Posterior vena cava (tissue), 2 donors: Measurements from ENCODE around the gene SFR1. TPM values are rescaled to one million over a fixed set of nuclear protein-coding genes. Genes with fewer than 3 reads are reported as not detected.
"Not testable (repeated sequence)": the region's sequence is repeated elsewhere in the genome, so short reads cannot be mapped to it uniquely, and the experiment has no call there.

Experiments used
- DNase-seq: peaks from one replicate; pipeline ENCODE4 v3.0.0-alpha.2; 2020; ENCODE audit warnings: low spot score
- intact Hi-C, 2 donors: fragments of 100-400 bp; cut with DNase I; formaldehyde crosslinking; loops; one replicate each; pipeline versions ENCODE4 v1.14.1 to v1.14.2; 2022 to 2023
- total RNA-seq, 2 donors: library from RNA; stranded (reverse); fragmentation: NEBNext Ultra II Directional; extraction: Animal tissue kit (Norgen Biotek cat#: 25700); gene quantifications; one replicate each; pipeline ENCODE4 v1.2.1, GENCODE V29; 2021
- donor health status: DM: yes; HTN: yes; CAD: no.
- donor health status: DM: yes; HTN: yes; CAD: no.

SFR1 gene
- total RNA-seq, 2 donors from 2014 or later, result 7.6 to 9.2 TPM

DNA sequence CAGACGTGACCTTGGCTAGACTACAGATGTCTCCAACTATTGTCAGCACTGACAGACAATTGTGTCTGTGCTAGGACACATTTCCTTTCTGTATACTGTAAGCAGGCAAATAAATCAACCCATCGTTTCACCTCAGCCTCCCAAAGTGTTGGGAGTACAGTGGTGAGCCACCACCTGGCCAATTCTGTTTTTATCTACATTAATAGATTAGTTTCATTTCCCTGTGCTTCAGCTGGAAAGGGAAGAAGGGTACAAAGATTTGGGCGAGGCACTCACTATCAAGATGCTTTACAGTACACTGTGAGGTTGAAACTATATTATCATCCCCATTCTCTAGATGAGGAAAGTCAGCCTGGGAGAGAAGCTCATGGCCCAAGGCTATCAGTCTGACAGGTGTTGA lies 21.9 kb downstream of the SFR1 start:
- intact Hi-C loops, result loop anchor here in 1 of 2 donors (2.0 kb wide), 1 partner anchor 79 kb away; no protein-coding TSS in a partner anchor
- DNase-seq, result no peak

DNA sequence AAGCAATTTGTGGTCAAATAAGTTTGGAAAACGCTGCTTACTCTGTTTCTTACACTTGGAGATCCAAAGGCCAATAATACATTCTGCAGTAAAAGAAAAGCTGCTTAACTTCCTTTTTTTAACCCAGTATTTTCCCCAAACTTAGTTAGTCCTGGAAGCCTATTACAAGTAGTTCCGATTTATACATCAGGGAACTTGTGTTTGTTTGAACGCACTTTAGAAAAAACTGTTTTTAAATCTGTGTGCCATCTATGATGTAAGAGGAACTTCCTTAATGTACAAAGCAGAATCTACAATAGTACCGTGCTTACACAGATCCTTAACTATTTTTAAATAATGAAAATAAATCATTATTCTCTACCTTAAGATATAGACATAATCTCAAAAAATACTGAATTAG lies 23.0 kb downstream of the SFR1 start:
- intact Hi-C loops, result loop anchor here in 1 of 2 donors (2.0 kb wide), 1 partner anchor 78 kb away; no protein-coding TSS in a partner anchor
- DNase-seq, result no peak

DNA sequence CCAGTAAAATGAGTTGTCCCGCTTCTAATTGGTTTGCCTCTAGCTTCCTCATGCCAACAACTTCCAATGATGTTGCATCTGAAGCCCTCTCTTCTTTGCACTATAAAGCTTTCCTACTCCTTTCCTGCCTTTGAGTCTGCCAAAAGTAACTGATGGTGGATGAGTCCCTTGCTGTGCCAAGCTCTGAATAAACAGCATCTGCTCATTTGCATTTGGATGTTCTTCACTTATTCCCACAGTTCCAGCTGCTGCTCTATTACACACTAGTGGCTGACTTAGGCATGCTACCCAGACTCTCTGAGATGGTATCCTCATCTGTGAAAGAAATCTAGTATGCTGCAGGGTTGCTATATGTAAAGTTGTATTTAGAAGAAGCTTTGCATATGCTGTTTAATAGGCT lies 24.9 kb downstream of the SFR1 start:
- intact Hi-C loops, result no loop called here
- DNase-seq, result no peak

DNA sequence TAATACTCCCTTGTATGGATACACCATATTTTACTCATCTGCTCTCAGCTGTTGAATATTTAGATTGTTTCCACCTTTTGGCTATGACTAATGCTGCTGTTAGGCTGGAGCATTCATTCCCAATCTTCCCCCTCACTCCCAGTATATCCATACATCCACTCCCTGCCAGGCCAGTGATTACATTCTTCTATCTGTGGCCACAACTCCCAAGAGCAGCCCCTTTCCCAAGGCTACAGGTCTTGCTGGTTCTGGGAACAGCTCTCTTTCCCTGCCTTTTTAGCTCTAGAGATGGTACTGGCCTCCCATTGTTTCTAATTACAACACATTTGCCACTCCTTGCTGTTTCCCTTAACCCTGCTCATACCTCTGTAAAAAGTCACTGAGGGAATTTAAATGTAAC lies 28.2 kb downstream of the SFR1 start:
- intact Hi-C loops, result no loop called here
- DNase-seq, result no peak

DNA sequence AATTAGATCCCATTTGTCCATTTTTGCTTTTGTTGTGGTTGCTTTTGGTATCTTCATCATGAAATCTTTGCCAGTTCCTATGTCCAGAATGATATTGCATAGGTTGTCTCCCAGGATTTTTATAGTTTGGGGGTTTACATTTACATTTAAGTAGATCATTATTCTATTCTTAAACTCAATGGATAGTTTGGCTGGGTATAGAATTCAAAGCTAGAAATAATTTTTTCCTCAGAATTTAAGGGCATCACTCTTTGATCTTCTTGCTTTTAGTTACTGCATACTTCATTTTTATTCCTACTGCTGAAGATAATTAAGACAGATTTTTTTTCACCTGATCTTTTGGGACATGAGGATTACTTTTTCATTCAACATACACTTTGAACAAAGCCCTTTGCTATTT lies 29.8 kb downstream of the SFR1 start:
- DNase-seq, result no peak
- intact Hi-C loops, result no loop called here

- intact Hi-C loops, result no loop called here
- no peak for DNase-seq
These were observed 33.6 kb downstream of the SFR1 start for GRCh38 chr10:104155591-104155990.

DNA sequence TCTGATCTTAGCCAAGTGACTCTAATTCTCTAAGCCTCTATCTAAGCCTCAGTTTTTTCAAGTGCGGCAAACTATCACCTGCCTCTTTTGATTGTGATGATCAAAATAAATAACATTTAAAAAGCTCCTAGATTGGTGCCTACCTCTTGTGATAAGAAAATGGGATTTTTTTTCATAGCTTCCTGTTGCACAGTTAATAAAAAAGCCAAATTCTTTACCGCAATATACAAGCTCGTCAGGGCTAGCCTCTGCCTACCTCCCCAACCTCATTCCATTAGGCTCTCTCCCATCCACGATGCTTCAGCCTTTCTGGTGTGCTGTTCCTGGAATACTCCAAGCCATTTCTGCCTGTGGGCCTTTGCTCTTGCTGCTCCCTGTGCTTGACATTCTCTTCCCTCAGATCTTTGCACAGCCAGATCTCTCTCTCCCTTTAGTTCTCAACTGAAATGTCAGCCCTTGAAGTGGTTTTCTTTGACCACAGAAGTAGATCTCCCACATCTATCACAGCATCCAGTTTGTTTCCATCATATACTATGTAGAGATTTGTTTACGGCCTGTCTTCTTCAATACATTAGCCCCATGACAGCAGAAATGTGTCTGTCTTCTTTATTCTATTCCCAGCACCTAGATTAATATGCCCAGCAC lies 48.8 kb downstream of the SFR1 start:
- no peak for DNase-seq
- intact Hi-C loops, result no loop called here

- DNase-seq, intact Hi-C loops: not testable (repeated sequence)
These were observed 52.2 kb downstream of the SFR1 start for GRCh38 chr10:104174136-104174535.

Other genes starting within 250 kb of the SFR1 start
- 10 to 100 TPM; 18.2 to 18.6 TPM for gene STN1, start 204.0 kb upstream of the SFR1 start, total RNA-seq
- 10 to 100 TPM; 45.3 to 71.0 TPM for gene SLK, start 155.0 kb upstream of the SFR1 start, total RNA-seq
- under 1 TPM; 0.48 to 0.88 TPM for gene COL17A1, start 36.3 kb upstream of the SFR1 start, total RNA-seq
- under 1 TPM; 0.24 to 0.28 TPM for gene CFAP43, start 110.2 kb downstream of the SFR1 start, total RNA-seq
- 100 to 1,000 TPM in 1 of 2 donors, 10 to 100 TPM in 1; 81.8 to 117 TPM for gene GSTO1, start 132.7 kb downstream of the SFR1 start, total RNA-seq
- gene GSTO2, start 147.0 kb downstream of the SFR1 start, total RNA-seq, result 1 to 10 TPM in 1 of 2 donors, under 1 TPM in 1; 0.48 to 1.9 TPM
- gene ITPRIP, start 216.3 kb downstream of the SFR1 start, total RNA-seq, result 10 to 100 TPM; 22.4 to 36.8 TPM
- gene CFAP58, start 231.7 kb downstream of the SFR1 start, total RNA-seq, result under 1 TPM; 0.46 to 0.86 TPM